Suprapubic skin (tissue), 4 donors: Measurements from ENCODE around the gene FOXE3.

Experiments used
- CTCF ChIP-seq, 2 donors: fragments of 200-600 bp in 1 of 2; fragments of 450-650 bp in 1 of 2; sonication (generic) in 1 of 2; IDR thresholded peaks; one replicate each; pipeline ENCODE4 v1.5.1; 2016 to 2019; ENCODE audit warnings: antibody characterized with exemption in 2 of 2, mild to moderate bottlenecking in 1 of 2, moderate library complexity in 1 of 2
- POLR2A ChIP-seq, 2 donors: fragments of 450-650 bp; IDR thresholded peaks; one replicate each; pipeline ENCODE4 v1.6.1; 2017; ENCODE audit warnings: antibody characterized with exemption in 2 of 2, mild to moderate bottlenecking in 2 of 2, moderate library complexity in 2 of 2
- POLR2AphosphoS5 ChIP-seq, 3 donors: sonication (generic); formaldehyde crosslinking; IDR thresholded peaks; one replicate each; pipeline ENCODE4 v1.6.1; 2017; ENCODE audit warnings: antibody characterized with exemption in 3 of 3

DNA sequence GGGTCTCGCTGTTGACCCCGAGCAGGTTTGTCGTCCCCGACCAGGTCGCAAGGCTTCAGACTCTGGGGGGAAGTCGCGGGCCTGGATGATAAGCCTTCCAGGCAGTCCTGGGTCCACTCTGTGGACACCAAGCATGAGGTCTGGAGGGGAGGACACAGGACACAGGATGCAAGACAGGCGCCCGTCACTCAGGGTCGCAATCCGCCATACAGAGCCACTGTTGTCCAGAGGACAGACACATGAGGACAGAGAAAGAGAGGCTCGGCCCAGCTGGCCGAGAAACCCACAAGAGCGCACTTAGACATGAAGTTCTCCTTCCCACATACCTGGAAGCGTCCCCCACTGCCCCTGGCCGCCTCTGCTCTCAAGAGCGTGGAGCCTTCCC, 16.9 kb downstream of the FOXE3 start:
- TF ChIP-seq CTCF (IDR thresholded peaks at IDR 0.05) (no peak), POLR2AphosphoS5 (IDR thresholded peaks at IDR 0.05) (no peak), POLR2A (IDR thresholded peaks at IDR 0.05) (no peak)
